Stimulated activated CD4-positive, alpha-beta T cell treated with anti-CD3 and anti-CD28 coated beads, TNF-alpha, amount 100 ng/mL, for 48 hours (primary cell): ENCODE measurements around the gene MCRIP1.

Source experiments
- DNase-seq, 3 donors: peaks; one replicate each; pipeline ENCODE4 v3.0.0-alpha.2; 2020; ENCODE audit warnings: low read depth in 3 of 3

Gene MCRIP1

GRCh38 chr17:81819708-81820107, 13.4 kb downstream of the MCRIP1 start:
- DNase-seq = no peak

- DNase-seq = no peak
Observed at GRCh38 chr17:81817758-81818147, 15.3 kb downstream of the MCRIP1 start.

GRCh38 chr17:81815646-81815986, 17.5 kb downstream of the MCRIP1 start:
- no peak for DNase-seq

- no peak for DNase-seq
Observed at GRCh38 chr17:81814748-81815645, 18.1 kb downstream of the MCRIP1 start.

- no peak for DNase-seq
Observed at GRCh38 chr17:81813861-81814683, 19.0 kb downstream of the MCRIP1 start.

GRCh38 chr17:81813371-81813684, 19.8 kb downstream of the MCRIP1 start:
- DNase-seq = no peak

- no peak for DNase-seq
Observed at GRCh38 chr17:81812571-81813370, 20.3 kb downstream of the MCRIP1 start.

- DNase-seq = no peak
Observed at GRCh38 chr17:81811705-81812570, 21.2 kb downstream of the MCRIP1 start.

GRCh38 chr17:81810892-81811704, 22.0 kb downstream of the MCRIP1 start:
- no peak for DNase-seq

- DNase-seq = no peak
Observed at GRCh38 chr17:81810476-81810875, 22.6 kb downstream of the MCRIP1 start.

GRCh38 chr17:81809556-81809998, 23.5 kb downstream of the MCRIP1 start:
- DNase-seq = no peak

- DNase-seq = no peak
Observed at GRCh38 chr17:81808778-81809555, 24.1 kb downstream of the MCRIP1 start.

- DNase-seq = no peak
Observed at GRCh38 chr17:81807839-81808238, 25.3 kb downstream of the MCRIP1 start.

- DNase-seq = no peak
Observed at GRCh38 chr17:81807210-81807719, 25.8 kb downstream of the MCRIP1 start.

- no peak for DNase-seq
Observed at GRCh38 chr17:81806461-81807209, 26.5 kb downstream of the MCRIP1 start.

- DNase-seq = no peak
Observed at GRCh38 chr17:81805707-81806460, 27.2 kb downstream of the MCRIP1 start.

- no peak for DNase-seq
Observed at GRCh38 chr17:81804559-81805399, 28.3 kb downstream of the MCRIP1 start.
